Loucy (cell line): ENCODE data around the gene SPRYD7.

Source experiments
- CTCF ChIP-seq: fragments of 200-600 bp; sonication (generic); conservative IDR thresholded peaks from 2 replicates; pipeline ENCODE4 v1.5.1; 2014; ENCODE audit warnings: mild to moderate bottlenecking, antibody characterized with exemption, low read length
- EZH2phosphoT487 ChIP-seq: fragments of 200-600 bp; IDR thresholded peaks from 2 replicates; pipeline ENCODE4 v1.6.1; 2018; ENCODE audit warnings: antibody characterized with exemption, mild to moderate bottlenecking, moderate library complexity, borderline replicate concordance

- no peak for TF ChIP-seq CTCF
- no peak for TF ChIP-seq EZH2phosphoT487
Measured at GRCh38 chr13:49939321-49939720, 3.2 kb upstream of the SPRYD7 start.
